ENCODE data around the gene JARID2. TPM values are rescaled to one million over a fixed set of nuclear protein-coding genes. Genes with fewer than 3 reads are reported as not detected.

The JARID2 gene
- total and polyA plus RNA-seq, 2 of the 8 experiments (the other 6 are each of a cell fraction or from before 2014, with no cell fraction given), result 60.1 to 239 TPM

- DNase-seq (ENCODE audit: low read depth in 1 of 2, low spot score in 2 of 2) (no peak), FAIRE-seq (no peak)
- H3K4ac ChIP-seq (replicated peaks; ENCODE audit: insufficient read length, low read depth, low read length), result no peak overlapping the region
- H3K9me3 ChIP-seq (ENCODE audit: insufficient read depth in 2 of 2, low read depth in 1 of 2, low read length in 1 of 2), result no peaks in the 10 kb centered on the region
- ChIA-PET POLR2A (ENCODE audit: partially characterized antibody) (no interaction called here), CTCF (ENCODE audit: partially characterized antibody) (no interaction called here)
- H3K23ac ChIP-seq (ENCODE audit: insufficient read length), result no peak overlapping the region
- no peaks in the 10 kb centered on the region for H3K23me2 ChIP-seq (ENCODE audit: low read depth, low read length)
- no peak overlapping the region for H2AFZ ChIP-seq (ENCODE audit: low read length)
- no peak overlapping the region for H2BK12ac ChIP-seq (ENCODE audit: low read depth, low read length)
- H4K8ac ChIP-seq (ENCODE audit: extremely low read depth, insufficient read depth, low read length), result no peak overlapping the region
- H2BK15ac ChIP-seq (ENCODE audit: low read length), result no peak overlapping the region
- H4K91ac ChIP-seq (replicated peaks; ENCODE audit: insufficient read length, low read length), result no peak overlapping the region
- H3K36me3 ChIP-seq (ENCODE audit: control insufficient read depth in 2 of 4, insufficient read depth in 4 of 4, low read length in 3 of 4), result peaks cover 32 to 99% (median 78%) of the 10 kb centered on the region in 4 experiments
- peaks cover 7% of the 10 kb centered on the region; the same call in 1 of the 2 replicates for H3K79me1 ChIP-seq (ENCODE audit: low read depth, low read length)
- H2BK120ac ChIP-seq (replicated peaks; ENCODE audit: low read depth, low read length), result no peak overlapping the region
- no peak overlapping the region for H2BK5ac ChIP-seq (ENCODE audit: low read depth, low read length)
- no peaks in the 10 kb centered on the region for H3K27me3 ChIP-seq (replicated peaks in 1 of 4; ENCODE audit: control insufficient read depth in 3 of 4, extremely low read depth in 1 of 4, insufficient read depth in 3 of 4, low read length in 3 of 4)
- H3K4me1 ChIP-seq (replicated peaks in 1 of 4; ENCODE audit: control insufficient read depth in 3 of 4, insufficient read depth in 4 of 4, low read length in 3 of 4), result no peaks in the 10 kb centered on the region; a peak in 1 of 7 replicates
- H4K20me1 ChIP-seq (replicated peaks in 1 of 2; ENCODE audit: control insufficient read depth in 1 of 2, insufficient read depth in 2 of 2, low read length in 2 of 2), result peaks cover 9 to 32% of the 10 kb centered on the region in 2 experiments
- no peak overlapping the region for H3K4me2 ChIP-seq (ENCODE audit: insufficient read depth in 1 of 2, low read depth in 2 of 2, low read length in 2 of 2)
- H3K27ac ChIP-seq (ENCODE audit: low read depth, low read length), result no peak overlapping the region
- no peak overlapping the region for H3K4me3 ChIP-seq (ENCODE audit: extremely low read depth in 1 of 4, insufficient read depth in 2 of 4, low read depth in 3 of 4, low read length in 4 of 4)
- no peak overlapping the region for H3K14ac ChIP-seq (ENCODE audit: insufficient read length)
- H3K79me2 ChIP-seq (ENCODE audit: control insufficient read depth in 1 of 2, insufficient read depth in 2 of 2, low read length in 2 of 2), result peaks cover 0 to 11% of the 10 kb centered on the region in 2 experiments; a peak in 1 of 4 replicates
- WGBS, 2 experiments (ENCODE audit: extremely low coverage in 1 of 2, insufficient coverage in 1 of 2, insufficient read length in 1 of 2, insufficient replicate concordance in 2 of 2, low coverage in 1 of 2, low lambda C conversion rate in 2 of 2, missing lambda C conversion rate in 1 of 2), result 87% methylated on average over 18 of the region's 18 CpGs; no CpG with 5 or more reads in 1 of the 2 experiments
- no peak overlapping the region for H2AK5ac ChIP-seq (ENCODE audit: low read depth, low read length)
- no peak overlapping the region for H4K5ac ChIP-seq (ENCODE audit: insufficient read length, low read depth, low read length)
- no peak overlapping the region for H3K18ac ChIP-seq (ENCODE audit: extremely low read depth, low read length)
- H3K9ac ChIP-seq (replicated peaks in 1 of 4; ENCODE audit: extremely low read depth in 1 of 4, low read depth in 3 of 4, low read length in 3 of 4), result no peak overlapping the region
- H2BK20ac ChIP-seq (ENCODE audit: low read length), result no peak overlapping the region
- no peak for TF ChIP-seq GTF2F1 (IDR thresholded peaks at IDR 0.05; ENCODE audit: borderline replicate concordance, low read depth, low read length)
- TF ChIP-seq TEAD4 (IDR thresholded peaks at IDR 0.05; ENCODE audit: low read depth, low read length), result no peak
- no peak for TF ChIP-seq KDM1A (IDR thresholded peaks at IDR 0.05; ENCODE audit: borderline replicate concordance, low read length)
- TF ChIP-seq CBX5 (IDR thresholded peaks at IDR 0.05; ENCODE audit: low read depth, low read length), result no peak
- no peak for TF ChIP-seq TAF7 (optimal IDR thresholded peaks at IDR 0.05; ENCODE audit: borderline replicate concordance, low read depth, low read length)
- no peak for TF ChIP-seq RAD21 (IDR thresholded peaks at IDR 0.05 in 1 of 2, conservative IDR thresholded peaks at IDR 0.05 in 1 of 2; ENCODE audit: low read depth in 2 of 2, low read length in 2 of 2)
- TF ChIP-seq SIRT6 (IDR thresholded peaks at IDR 0.05; ENCODE audit: low read length), result no peak
- TF ChIP-seq JUN (IDR thresholded peaks at IDR 0.05; ENCODE audit: low read depth, low read length), result no peak
- TF ChIP-seq ASH2L (IDR thresholded peaks at IDR 0.05; ENCODE audit: low read length), result no peak
- H3K56ac ChIP-seq (replicated peaks; ENCODE audit: insufficient read length, low read depth, low read length), result no peak overlapping the region
Observed at GRCh38 chr6:15515660-15516375, 269.9 kb downstream of the JARID2 start.
